Measurements from ENCODE around the gene RPUSD3.
A peak's percentile ranks its signal among the peaks of the same experiment; 100 is the strongest.

RPUSD3 gene

DNA sequence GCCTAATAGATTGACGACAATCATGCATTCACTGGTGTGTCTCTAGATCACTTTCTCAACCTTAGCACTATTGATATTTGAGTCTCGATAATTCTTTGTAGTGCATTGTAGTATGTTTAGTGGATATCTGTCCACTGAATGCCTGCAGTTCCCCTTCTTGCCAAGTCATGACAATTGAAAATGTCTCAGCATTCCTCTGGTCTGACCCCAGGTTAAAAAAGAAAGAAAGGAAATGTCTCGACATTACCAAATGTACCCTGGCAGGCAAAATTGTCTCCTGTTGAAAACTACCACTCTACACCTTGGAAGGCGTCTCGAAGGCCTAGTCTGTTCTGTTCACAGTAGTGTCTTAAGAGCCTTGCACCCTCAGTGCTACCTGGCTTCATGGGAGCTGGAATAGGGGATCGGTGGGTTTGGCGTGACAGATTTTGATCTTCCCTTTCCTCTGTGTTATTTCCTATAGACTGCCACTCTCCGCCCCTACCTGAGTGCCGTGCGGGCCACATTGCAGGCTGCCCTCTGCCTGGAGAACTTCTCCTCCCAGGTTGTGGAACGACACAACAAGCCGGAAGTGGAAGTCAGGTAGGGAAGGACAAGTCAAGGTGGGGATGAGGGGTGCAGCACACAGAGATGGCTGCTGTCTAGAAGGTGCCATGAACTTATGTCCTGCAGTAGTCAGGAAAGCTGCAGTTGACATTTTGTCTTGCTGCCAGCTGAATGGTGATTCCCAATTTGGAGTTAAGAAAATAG is 46.4 kb downstream of the RPUSD3 start:
- no peak for DNase-seq

GRCh38 chr3:9795207-9795606 is 48.6 kb downstream of the RPUSD3 start:
- DNase-seq: no peak

DNA sequence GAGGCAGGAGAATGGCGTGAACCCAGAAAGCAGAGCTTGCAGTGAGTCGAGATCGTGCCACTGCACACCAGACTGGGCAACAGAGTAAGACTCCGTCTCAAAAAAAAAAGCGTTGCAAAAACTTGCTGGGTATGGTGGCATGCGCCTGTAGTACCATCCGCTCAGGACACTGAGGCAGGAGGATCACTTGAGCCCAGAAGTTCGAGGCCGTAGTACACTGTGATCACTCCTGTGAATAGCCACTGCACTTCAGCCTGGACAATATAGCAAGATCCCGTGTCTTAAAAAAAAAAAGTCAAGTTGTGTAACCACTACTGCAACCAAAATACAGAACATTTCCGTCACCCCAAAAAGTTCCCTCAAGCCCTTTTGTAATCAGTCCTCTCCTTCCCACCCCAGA is 49.4 kb downstream of the RPUSD3 start:
- DNase-seq: no peak

DNA sequence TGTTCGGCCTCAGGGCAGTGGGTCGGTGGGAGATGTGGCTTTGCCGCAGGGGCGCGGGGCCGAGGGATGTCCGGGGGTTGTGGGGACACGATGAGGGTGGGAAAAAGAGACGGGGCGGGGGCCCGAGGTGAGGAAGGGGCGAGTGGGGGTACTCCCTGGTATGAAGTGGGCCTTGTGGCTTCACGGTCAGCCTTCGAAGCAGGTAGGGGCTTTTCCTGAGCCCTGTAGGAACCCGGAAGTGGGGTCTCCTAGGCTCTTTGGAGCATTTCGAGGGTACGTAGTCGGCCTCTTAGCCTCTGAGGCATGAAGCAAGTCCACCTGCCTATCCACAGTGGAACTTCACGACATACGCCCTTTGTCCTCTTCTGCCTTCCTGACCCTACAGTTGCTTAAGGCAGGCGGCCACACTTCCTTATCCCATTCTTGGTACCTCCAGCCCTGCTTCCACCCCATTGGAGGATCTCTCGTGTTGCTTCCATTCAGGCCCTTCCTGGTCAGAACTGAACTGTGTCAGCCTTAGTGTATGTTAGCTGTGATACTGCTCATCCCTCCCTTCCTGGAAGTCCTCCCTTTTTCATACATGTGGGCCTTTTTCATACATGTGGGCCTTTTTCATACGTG is 50.5 kb downstream of the RPUSD3 start:
- DNase-seq: peak; percentile 71

DNA sequence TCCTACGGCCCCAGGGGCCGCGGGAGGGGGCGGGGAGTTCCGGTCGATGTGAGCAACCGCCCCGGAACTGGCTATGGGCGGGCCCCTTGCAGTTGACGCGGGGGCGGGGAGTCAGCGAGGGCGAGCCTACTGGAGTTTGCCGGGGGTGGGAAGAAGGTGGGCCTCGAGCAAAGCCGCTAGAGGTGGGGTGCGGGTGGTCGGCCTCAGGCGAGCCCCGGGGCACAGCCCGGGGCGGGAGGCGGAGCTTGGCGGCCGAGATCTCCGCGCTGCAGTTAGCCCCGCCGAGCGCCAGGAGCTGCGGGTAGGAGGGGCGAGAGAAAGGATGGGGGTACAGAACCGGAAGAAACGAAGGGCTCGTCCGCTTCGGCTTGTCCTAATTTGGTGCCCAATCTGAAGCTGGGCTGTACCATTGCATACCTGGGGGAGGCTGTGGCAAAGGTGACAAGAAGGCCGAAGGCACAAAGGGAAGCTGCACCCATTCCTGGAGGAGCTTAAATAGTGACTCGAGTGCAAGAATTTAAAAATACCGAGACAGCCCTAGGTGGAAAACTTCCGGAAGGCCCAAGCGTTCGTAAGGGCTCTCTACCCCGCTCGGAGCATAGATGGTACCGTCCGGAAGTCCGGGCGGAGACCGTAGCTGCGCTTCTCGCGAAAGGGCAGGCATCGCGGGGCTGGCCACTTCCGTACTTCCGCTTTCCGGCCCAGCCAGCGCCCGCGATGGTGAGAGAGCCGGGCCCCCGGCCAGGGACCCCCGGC is 51.2 kb downstream of the RPUSD3 start, which contains the start of the genes ARPC4 and TADA3:
Gene ARPC4, plus strand, starts transcription at position 678 of the 756 bp plus-strand sequence. Its CDS starts 40 bp downstream, at position 718.
Gene TADA3, minus strand, starts transcription at position 69 of the 756 bp plus-strand sequence. CDS start 1,007 bp downstream, outside the sequence.
- DNase-seq: peak; percentile 96

GRCh38 chr3:9791790-9792404 is 51.9 kb downstream of the RPUSD3 start:
- no peak for DNase-seq

DNA sequence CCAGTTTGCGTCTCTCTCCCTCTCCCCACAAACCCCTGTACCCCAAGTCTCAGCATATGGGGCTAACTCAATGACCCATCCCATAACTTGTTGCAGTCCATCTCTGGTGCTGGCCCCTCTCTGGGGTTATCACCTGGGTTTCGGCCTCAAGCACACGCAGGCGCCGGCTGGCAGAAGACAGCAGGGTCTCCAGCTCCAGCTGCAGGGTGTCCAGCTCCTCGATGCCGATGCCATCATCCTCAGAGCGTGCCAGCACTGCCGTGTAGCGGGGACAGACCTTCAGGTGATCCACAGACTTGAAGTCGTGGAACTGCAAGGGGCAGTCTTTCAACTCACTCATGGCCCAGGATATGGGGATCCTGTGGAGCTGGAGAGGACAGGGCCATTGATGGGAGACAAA is 52.7 kb downstream of the RPUSD3 start:
- DNase-seq: no peak

All from activated effector memory CD4-positive, alpha-beta T cell treated with anti-CD3 and anti-CD28 coated beads, Interleukin-2, amount 50 U/mL, for 16 hours (primary cell).